Activated T-helper 2 cell treated with anti-CD3 and anti-CD28 coated beads, Interferon-gamma antibody, Interleukin-2, Interleukin-4, amounts not matched to agents 10 μg/mL and 5 μg/mL and 100 μg/mL, durations not matched to agents 14 hours and 24 hours and 36 hours (primary cell): ENCODE results near the gene AUTS2. TPM values are rescaled to one million over a fixed set of nuclear protein-coding genes. Genes with fewer than 3 reads are reported as not detected.

Experiments used
- DNase-seq: peaks from one replicate; pipeline ENCODE4 v3.0.0; 2021; ENCODE audit warnings: low spot score
- H3K27ac Mint-ChIP-seq: one replicate; pipeline ENCODE4 v1.8.0; 2021; ENCODE audit warnings: mixed read lengths
- H3K27me3 Mint-ChIP-seq: one replicate; pipeline ENCODE4 v1.8.0; 2021; ENCODE audit warnings: low read depth, mixed read lengths
- H3K36me3 Mint-ChIP-seq: one replicate; pipeline ENCODE4 v1.8.0; 2021; ENCODE audit warnings: low read depth, mixed read lengths
- H3K4me1 Mint-ChIP-seq: one replicate; pipeline ENCODE4 v1.8.0; 2021; ENCODE audit warnings: low read depth, mixed read lengths
- H3K4me3 Mint-ChIP-seq: one replicate; pipeline ENCODE4 v1.8.0; 2021; ENCODE audit warnings: low read depth, mild to moderate bottlenecking, moderate library complexity, mixed read lengths
- H3K9me3 Mint-ChIP-seq: one replicate; pipeline ENCODE4 v1.8.0; 2021; ENCODE audit warnings: mixed read lengths
- intact Hi-C: fragments of 100-400 bp; cut with micrococcal nuclease; formaldehyde crosslinking; loops from one replicate; pipeline ENCODE4 v1.15.1; 2023
- total RNA-seq: library from RNA; stranded (reverse); gene quantifications from 2 replicates; pipeline ENCODE4 v1.2.3, GENCODE V29; 2022

Gene AUTS2
- total RNA-seq, 1 donor from 2014 or later = 1.1 TPM

GRCh38 chr7:70680743-70681468 is 1082.6 kb downstream of the AUTS2 start:
- H3K27me3 Mint-ChIP-seq = peaks cover 22% of the 10 kb centered on the region
- intact Hi-C loops = no loop called here
- peaks cover 20% of the 10 kb centered on the region for H3K4me1 Mint-ChIP-seq
- no peak overlapping the region for H3K27ac Mint-ChIP-seq
- no peaks in the 10 kb centered on the region for H3K36me3 Mint-ChIP-seq
- H3K4me3 Mint-ChIP-seq = no peak overlapping the region
- DNase-seq = no peak
- H3K9me3 Mint-ChIP-seq = peaks cover 5% of the 10 kb centered on the region

- peaks cover 20% of the 10 kb centered on the region for H3K4me1 Mint-ChIP-seq
- no peak for DNase-seq
- peaks cover 18% of the 10 kb centered on the region for H3K27me3 Mint-ChIP-seq
- peaks cover 5% of the 10 kb centered on the region for H3K9me3 Mint-ChIP-seq
- no peaks in the 10 kb centered on the region for H3K36me3 Mint-ChIP-seq
- H3K4me3 Mint-ChIP-seq = no peak overlapping the region
- H3K27ac Mint-ChIP-seq = no peak overlapping the region
- intact Hi-C loops = no loop called here
These were observed 1083.4 kb downstream of the AUTS2 start for GRCh38 chr7:70681469-70682350.

GRCh38 chr7:70684173-70684572 is 1085.9 kb downstream of the AUTS2 start:
- no peaks in the 10 kb centered on the region for H3K9me3 Mint-ChIP-seq
- no peak overlapping the region for H3K27ac Mint-ChIP-seq
- peaks cover 17% of the 10 kb centered on the region for H3K27me3 Mint-ChIP-seq
- no peak overlapping the region for H3K4me3 Mint-ChIP-seq
- no peak for DNase-seq
- intact Hi-C loops = no loop called here
- H3K36me3 Mint-ChIP-seq = no peaks in the 10 kb centered on the region
- peaks cover 13% of the 10 kb centered on the region for H3K4me1 Mint-ChIP-seq

GRCh38 chr7:70693321-70693685 is 1095.0 kb downstream of the AUTS2 start:
- peaks cover 3% of the 10 kb centered on the region for H3K36me3 Mint-ChIP-seq
- H3K9me3 Mint-ChIP-seq = no peaks in the 10 kb centered on the region
- H3K27ac Mint-ChIP-seq = no peak overlapping the region
- peaks cover 7% of the 10 kb centered on the region for H3K4me1 Mint-ChIP-seq
- DNase-seq = no peak
- intact Hi-C loops = loop anchor here (10.0 kb wide), 1 partner anchor 99 kb away; no protein-coding TSS in a partner anchor
- peaks cover 57% of the 10 kb centered on the region for H3K27me3 Mint-ChIP-seq
- peak overlapping the region; percentile 70 for H3K4me3 Mint-ChIP-seq

- no peak for DNase-seq
- peaks cover 55% of the 10 kb centered on the region for H3K27me3 Mint-ChIP-seq
These were observed 1095.6 kb downstream of the AUTS2 start for GRCh38 chr7:70693686-70694433.

GRCh38 chr7:70694434-70694970 is 1096.2 kb downstream of the AUTS2 start:
- Mint-ChIP-seq H3K36me3 (peaks cover 3% of the 10 kb centered on the region), H3K4me1 (peaks cover 7% of the 10 kb centered on the region), H3K27me3 (peaks cover 55% of the 10 kb centered on the region), H3K9me3 (no peaks in the 10 kb centered on the region), H3K4me3 (peak overlapping the region; percentile 72), H3K27ac (no peak overlapping the region)
- intact Hi-C loops = loop anchor here (10.0 kb wide), 1 partner anchor 100 kb away; no protein-coding TSS in a partner anchor
- no peak for DNase-seq

More at GRCh38 chr7:70693686-70694433, 1095.6 kb downstream of the AUTS2 start:
- H3K9me3 Mint-ChIP-seq = no peaks in the 10 kb centered on the region
- no peak overlapping the region for H3K27ac Mint-ChIP-seq
- peaks cover 3% of the 10 kb centered on the region for H3K36me3 Mint-ChIP-seq
- peak overlapping the region; percentile 70 for H3K4me3 Mint-ChIP-seq
- H3K4me1 Mint-ChIP-seq = peaks cover 7% of the 10 kb centered on the region
- intact Hi-C loops = loop anchor here (10.0 kb wide), 1 partner anchor 99 kb away; no protein-coding TSS in a partner anchor

- intact Hi-C loops = loop anchor here (5.0 to 10.0 kb wide), 2 partner anchors 100 to 193 kb away; no protein-coding TSS in a partner anchor
- Mint-ChIP-seq H3K27me3 (peaks cover 55% of the 10 kb centered on the region), H3K9me3 (no peaks in the 10 kb centered on the region), H3K27ac (peak overlapping the region; percentile 40), H3K36me3 (peaks cover 3% of the 10 kb centered on the region), H3K4me3 (peak overlapping the region; percentile 79), H3K4me1 (peaks cover 7% of the 10 kb centered on the region)
- no peak for DNase-seq
These were observed 1096.9 kb downstream of the AUTS2 start for GRCh38 chr7:70694971-70695794.

GRCh38 chr7:70695795-70696083 is 1097.5 kb downstream of the AUTS2 start:
- intact Hi-C loops = loop anchor here (5.0 to 10.0 kb wide), 2 partner anchors 101 to 193 kb away; no protein-coding TSS in a partner anchor
- H3K27me3 Mint-ChIP-seq = peaks cover 53% of the 10 kb centered on the region
- peak overlapping the region; percentile 40 for H3K27ac Mint-ChIP-seq
- H3K4me1 Mint-ChIP-seq = peaks cover 7% of the 10 kb centered on the region
- H3K4me3 Mint-ChIP-seq = peak overlapping the region; percentile 79
- DNase-seq = no peak
- H3K9me3 Mint-ChIP-seq = no peaks in the 10 kb centered on the region
- H3K36me3 Mint-ChIP-seq = peaks cover 3% of the 10 kb centered on the region

- Mint-ChIP-seq H3K4me3 (no peak overlapping the region), H3K27me3 (peaks cover 49% of the 10 kb centered on the region), H3K27ac (no peak overlapping the region), H3K9me3 (no peaks in the 10 kb centered on the region), H3K36me3 (peaks cover 3% of the 10 kb centered on the region), H3K4me1 (peaks cover 7% of the 10 kb centered on the region)
- no peak for DNase-seq
- intact Hi-C loops = loop anchor here (5.0 to 10.0 kb wide), 2 partner anchors 101 to 194 kb away; no protein-coding TSS in a partner anchor
These were observed 1098.0 kb downstream of the AUTS2 start for GRCh38 chr7:70696201-70696754.

GRCh38 chr7:70698219-70698832 is 1100.1 kb downstream of the AUTS2 start:
- Mint-ChIP-seq H3K9me3 (no peaks in the 10 kb centered on the region), H3K27me3 (peaks cover 37% of the 10 kb centered on the region), H3K4me1 (peaks cover 7% of the 10 kb centered on the region), H3K27ac (no peak overlapping the region), H3K36me3 (peaks cover 3% of the 10 kb centered on the region), H3K4me3 (no peak overlapping the region)
- DNase-seq = no peak
- intact Hi-C loops = loop anchor here (5.0 to 10.0 kb wide), 2 partner anchors 104 to 196 kb away; no protein-coding TSS in a partner anchor

- Mint-ChIP-seq H3K4me1 (peaks cover 7% of the 10 kb centered on the region), H3K36me3 (peaks cover 3% of the 10 kb centered on the region), H3K4me3 (no peak overlapping the region), H3K9me3 (no peaks in the 10 kb centered on the region), H3K27ac (no peak overlapping the region), H3K27me3 (peaks cover 34% of the 10 kb centered on the region)
- DNase-seq = no peak
- intact Hi-C loops = loop anchor here (5.0 to 10.0 kb wide), 2 partner anchors 104 to 197 kb away; no protein-coding TSS in a partner anchor
These were observed 1101.0 kb downstream of the AUTS2 start for GRCh38 chr7:70699271-70699670.
